ENCODE measurements around the gene PTPRN2. TPM values are rescaled to one million over a fixed set of nuclear protein-coding genes. Genes with fewer than 3 reads are reported as not detected.

Gene PTPRN2
- total and polyA plus RNA-seq, 2 of the 8 experiments (the other 6 are each of a cell fraction or from before 2014, with no cell fraction given), result 2.6 to 4.5 TPM

DNA sequence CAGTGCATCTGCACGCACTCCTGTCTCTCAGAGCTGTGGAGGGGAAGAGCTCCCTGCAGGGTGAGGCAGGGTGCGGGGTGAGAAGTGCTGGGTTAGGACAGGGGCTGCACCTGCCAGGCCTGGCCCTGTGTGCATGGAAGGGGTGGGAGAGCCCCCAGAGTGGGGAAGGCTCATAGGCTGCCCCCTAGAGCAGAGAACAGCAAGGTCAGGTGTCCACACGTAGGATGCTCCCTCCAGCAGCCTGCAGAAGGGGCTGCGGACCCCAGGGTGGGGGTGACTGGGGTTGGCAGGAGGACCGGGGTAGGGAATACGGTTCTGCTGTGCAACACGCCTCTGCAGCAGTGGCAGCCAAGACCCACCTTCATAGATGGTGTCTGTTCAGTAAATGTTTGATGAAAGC, 208.6 kb downstream of the PTPRN2 start (continued):
- TF ChIP-seq YY1 (IDR thresholded peaks at IDR 0.05; ENCODE audit: low read depth, low read length) (no peak), TCF12 (IDR thresholded peaks at IDR 0.05; ENCODE audit: low read depth, low read length) (no peak)

Data from H1 (cell line).